ENCODE data around the gene BCAS2.
A peak's percentile ranks its signal among the peaks of the same experiment; 100 is the strongest.

- TF ChIP-seq, protein P1, sequence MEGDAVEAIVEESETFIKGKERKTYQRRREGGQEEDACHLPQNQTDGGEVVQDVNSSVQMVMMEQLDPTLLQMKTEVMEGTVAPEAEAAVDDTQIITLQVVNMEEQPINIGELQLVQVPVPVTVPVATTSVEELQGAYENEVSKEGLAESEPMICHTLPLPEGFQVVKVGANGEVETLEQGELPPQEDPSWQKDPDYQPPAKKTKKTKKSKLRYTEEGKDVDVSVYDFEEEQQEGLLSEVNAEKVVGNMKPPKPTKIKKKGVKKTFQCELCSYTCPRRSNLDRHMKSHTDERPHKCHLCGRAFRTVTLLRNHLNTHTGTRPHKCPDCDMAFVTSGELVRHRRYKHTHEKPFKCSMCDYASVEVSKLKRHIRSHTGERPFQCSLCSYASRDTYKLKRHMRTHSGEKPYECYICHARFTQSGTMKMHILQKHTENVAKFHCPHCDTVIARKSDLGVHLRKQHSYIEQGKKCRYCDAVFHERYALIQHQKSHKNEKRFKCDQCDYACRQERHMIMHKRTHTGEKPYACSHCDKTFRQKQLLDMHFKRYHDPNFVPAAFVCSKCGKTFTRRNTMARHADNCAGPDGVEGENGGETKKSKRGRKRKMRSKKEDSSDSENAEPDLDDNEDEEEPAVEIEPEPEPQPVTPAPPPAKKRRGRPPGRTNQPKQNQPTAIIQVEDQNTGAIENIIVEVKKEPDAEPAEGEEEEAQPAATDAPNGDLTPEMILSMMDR (IDR thresholded peaks at IDR 0.05) = peak in 1 of 6 experiments; percentile 22
- no peak for TF ChIP-seq POLR2A (IDR thresholded peaks at IDR 0.05)
These were observed 28.4 kb upstream of the BCAS2 start for GRCh38 chr1:114609826-114610225.

Measured in esophagus squamous epithelium (tissue), 4 donors.